H1 (cell line): Measurements from ENCODE around the gene LHX2.

Experiments
- EP300 ChIP-seq, 2 experiments: IDR thresholded peaks; 1 replicate in 1 of 2; 2 replicates in 1 of 2; pipeline ENCODE4 v1.6.1; 2011 to 2012; ENCODE audit warnings: low read depth in 2 of 2, low read length in 2 of 2, mild to moderate bottlenecking in 2 of 2, borderline replicate concordance in 1 of 2, inconsistent platforms in 1 of 2, moderate library complexity in 1 of 2
- GABPA ChIP-seq: IDR thresholded peaks from 2 replicates; pipeline ENCODE4 v1.6.1; 2011; ENCODE audit warnings: mild to moderate bottlenecking, low read length, moderate library complexity, borderline replicate concordance; ENCODE audit not compliant: insufficient read depth
- NRF1 ChIP-seq: IDR thresholded peaks from 2 replicates; pipeline ENCODE4 v1.6.1; 2011; ENCODE audit warnings: mild to moderate bottlenecking, low read depth, low read length, improper control_type of control experiment
- POLR2AphosphoS5 ChIP-seq: IDR thresholded peaks from 2 replicates; pipeline ENCODE4 v1.6.1; 2011; ENCODE audit warnings: low read depth, low read length
- RBBP5 ChIP-seq: IDR thresholded peaks from 2 replicates; pipeline ENCODE4 v1.7.1; 2012; ENCODE audit warnings: low read depth, mild to moderate bottlenecking, inconsistent platforms, low read length, moderate library complexity, borderline replicate concordance
- SIN3A ChIP-seq, 2 experiments: IDR thresholded peaks in 1 of 2; conservative IDR thresholded peaks in 1 of 2; 2 replicates each; pipeline ENCODE4 v1.6.1; 2011 to 2012; ENCODE audit warnings: low read length in 2 of 2, improper control_type of control experiment in 1 of 2, low read depth in 1 of 2, mild to moderate bottlenecking in 1 of 2
- TEAD4 ChIP-seq: IDR thresholded peaks from 2 replicates; pipeline ENCODE4 v1.6.1; 2012; ENCODE audit warnings: low read depth, low read length, inconsistent platforms, mixed read lengths
- TF ChIP-seq, protein P1 (sequence below): IDR thresholded peaks from 2 replicates; pipeline ENCODE4 v1.6.1; 2012; ENCODE audit warnings: low read length, inconsistent platforms
- TF ChIP-seq, protein P2 (sequence below), 3 experiments: IDR thresholded peaks; 1 replicate in 2 of 3; 2 replicates in 1 of 3; pipeline versions ENCODE4 v1.5.1 to v1.6.1; 2011; ENCODE audit warnings: low read length in 3 of 3, mild to moderate bottlenecking in 3 of 3, inconsistent platforms in 2 of 3, low read depth in 1 of 3, moderate library complexity in 1 of 3; ENCODE audit not compliant: insufficient read depth in 1 of 3; ENCODE audit errors: control extremely low read depth in 1 of 3

DNA sequence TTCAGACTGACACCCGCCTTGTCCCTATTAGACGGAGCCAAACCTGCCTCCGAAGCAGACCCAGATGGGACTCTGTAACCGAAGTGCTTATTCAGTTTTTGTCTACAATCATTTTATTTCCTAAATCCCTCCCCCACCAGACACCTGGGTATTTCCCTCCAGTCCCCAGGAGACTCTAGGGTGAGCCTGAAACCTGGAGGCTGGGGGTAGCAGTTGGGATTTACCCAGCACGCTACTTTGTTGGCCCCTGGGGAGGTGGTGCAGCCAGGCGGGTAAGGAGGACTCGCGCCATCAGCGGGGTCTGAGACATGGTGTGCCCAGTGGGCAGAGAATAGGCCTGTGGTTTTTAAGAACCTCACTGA, 1.3 kb upstream of the LHX2 start:
- no peak for TF ChIP-seq SIN3A (conservative IDR thresholded peaks at IDR 0.05 in 1 of 2, IDR thresholded peaks at IDR 0.05 in 1 of 2; ENCODE audit: low read depth in 1 of 2, low read length in 2 of 2)
- TF ChIP-seq, protein P1, sequence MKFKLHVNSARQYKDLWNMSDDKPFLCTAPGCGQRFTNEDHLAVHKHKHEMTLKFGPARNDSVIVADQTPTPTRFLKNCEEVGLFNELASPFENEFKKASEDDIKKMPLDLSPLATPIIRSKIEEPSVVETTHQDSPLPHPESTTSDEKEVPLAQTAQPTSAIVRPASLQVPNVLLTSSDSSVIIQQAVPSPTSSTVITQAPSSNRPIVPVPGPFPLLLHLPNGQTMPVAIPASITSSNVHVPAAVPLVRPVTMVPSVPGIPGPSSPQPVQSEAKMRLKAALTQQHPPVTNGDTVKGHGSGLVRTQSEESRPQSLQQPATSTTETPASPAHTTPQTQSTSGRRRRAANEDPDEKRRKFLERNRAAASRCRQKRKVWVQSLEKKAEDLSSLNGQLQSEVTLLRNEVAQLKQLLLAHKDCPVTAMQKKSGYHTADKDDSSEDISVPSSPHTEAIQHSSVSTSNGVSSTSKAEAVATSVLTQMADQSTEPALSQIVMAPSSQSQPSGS: no peak
- TF ChIP-seq GABPA: no peak
- TF ChIP-seq NRF1: no peak
- TF ChIP-seq, protein P2, sequence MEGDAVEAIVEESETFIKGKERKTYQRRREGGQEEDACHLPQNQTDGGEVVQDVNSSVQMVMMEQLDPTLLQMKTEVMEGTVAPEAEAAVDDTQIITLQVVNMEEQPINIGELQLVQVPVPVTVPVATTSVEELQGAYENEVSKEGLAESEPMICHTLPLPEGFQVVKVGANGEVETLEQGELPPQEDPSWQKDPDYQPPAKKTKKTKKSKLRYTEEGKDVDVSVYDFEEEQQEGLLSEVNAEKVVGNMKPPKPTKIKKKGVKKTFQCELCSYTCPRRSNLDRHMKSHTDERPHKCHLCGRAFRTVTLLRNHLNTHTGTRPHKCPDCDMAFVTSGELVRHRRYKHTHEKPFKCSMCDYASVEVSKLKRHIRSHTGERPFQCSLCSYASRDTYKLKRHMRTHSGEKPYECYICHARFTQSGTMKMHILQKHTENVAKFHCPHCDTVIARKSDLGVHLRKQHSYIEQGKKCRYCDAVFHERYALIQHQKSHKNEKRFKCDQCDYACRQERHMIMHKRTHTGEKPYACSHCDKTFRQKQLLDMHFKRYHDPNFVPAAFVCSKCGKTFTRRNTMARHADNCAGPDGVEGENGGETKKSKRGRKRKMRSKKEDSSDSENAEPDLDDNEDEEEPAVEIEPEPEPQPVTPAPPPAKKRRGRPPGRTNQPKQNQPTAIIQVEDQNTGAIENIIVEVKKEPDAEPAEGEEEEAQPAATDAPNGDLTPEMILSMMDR (IDR thresholded peaks at IDR 0.05; ENCODE audit: control extremely low read depth in 1 of 3, insufficient read depth in 1 of 3, low read depth in 1 of 3, low read length in 3 of 3): no peak
- TF ChIP-seq POLR2AphosphoS5: no peak
- no peak for TF ChIP-seq RBBP5
- no peak for TF ChIP-seq EP300 (IDR thresholded peaks at IDR 0.05; ENCODE audit: borderline replicate concordance in 1 of 2, low read depth in 2 of 2, low read length in 2 of 2)
- no peak for TF ChIP-seq TEAD4
